Measurements from ENCODE around the gene THAP10. TPM values are rescaled to one million over a fixed set of nuclear protein-coding genes. Genes with fewer than 3 reads are reported as not detected.

The THAP10 gene
- total RNA-seq, 2 donors from 2014 or later, result 0.19 to 0.59 TPM

GRCh38 chr15:70854666-70854976 lies 37.6 kb downstream of the THAP10 start:
- no peaks in the 10 kb centered on the region for H3K36me3 Mint-ChIP-seq
- peak overlapping the region; percentile 80 for H3K4me3 Mint-ChIP-seq
- peaks cover 0 to 5% of the 10 kb centered on the region in 2 donors for H3K4me1 Mint-ChIP-seq (ENCODE audit: low read depth in 2 of 2)
- peak overlapping the region in 1 of 2 donors; percentile 34 for H3K27ac Mint-ChIP-seq
- no peaks in the 10 kb centered on the region for H3K9me3 Mint-ChIP-seq
- peaks cover 44 to 76% of the 10 kb centered on the region in 2 donors for H3K27me3 Mint-ChIP-seq
- DNase-seq (ENCODE audit: low spot score), result no peak
- ATAC-seq, result no peak

- peak; percentile 79 to 80 for ATAC-seq
These were observed 38.1 kb downstream of the THAP10 start, which contains the start of gene LARP6 for GRCh38 chr15:70853973-70854665. TSS of gene LARP6 (minus strand) at chr15:70854157. CDS start at chr15:70854088, 69 bp downstream.

GRCh38 chr15:70853318-70853972 lies 38.8 kb downstream of the THAP10 start:
- ATAC-seq (peak; percentile 53 to 64), DNase-seq (ENCODE audit: low spot score) (no peak)
- Mint-ChIP-seq H3K27me3 (peaks cover 45 to 74% of the 10 kb centered on the region in 2 donors), H3K36me3 (no peaks in the 10 kb centered on the region), H3K4me3 (peak overlapping the region; percentile 57), H3K9me3 (no peaks in the 10 kb centered on the region), H3K4me1 (ENCODE audit: low read depth in 2 of 2) (peaks cover 0 to 5% of the 10 kb centered on the region in 2 donors), H3K27ac (no peak overlapping the region)

More at GRCh38 chr15:70853973-70854665, 38.1 kb downstream of the THAP10 start, which contains the start of gene LARP6:
- DNase-seq (ENCODE audit: low spot score), result no peak
- Mint-ChIP-seq H3K27me3 (peaks cover 45 to 79% of the 10 kb centered on the region in 2 donors), H3K4me1 (ENCODE audit: low read depth in 2 of 2) (peaks cover 0 to 5% of the 10 kb centered on the region in 2 donors), H3K27ac (peak within 1 kb of the TSS in 1 of 2 donors; percentile 34), H3K36me3 (no peaks in the 10 kb centered on the region), H3K9me3 (no peaks in the 10 kb centered on the region), H3K4me3 (peak within 1 kb of the TSS; percentile 80)

- H3K4me1 Mint-ChIP-seq (ENCODE audit: low read depth in 2 of 2), result peaks cover 0 to 5% of the 10 kb centered on the region in 2 donors
- H3K27ac Mint-ChIP-seq, result no peak overlapping the region
- DNase-seq (ENCODE audit: low spot score) (no peak), ATAC-seq (no peak)
- no peaks in the 10 kb centered on the region for H3K9me3 Mint-ChIP-seq
- no peaks in the 10 kb centered on the region for H3K36me3 Mint-ChIP-seq
- peak overlapping the region; percentile 57 for H3K4me3 Mint-ChIP-seq
- H3K27me3 Mint-ChIP-seq, result peaks cover 46 to 76% of the 10 kb centered on the region in 2 donors
These were observed 39.5 kb downstream of the THAP10 start for GRCh38 chr15:70852501-70853317.

GRCh38 chr15:70851889-70852288 lies 40.3 kb downstream of the THAP10 start:
- DNase-seq (ENCODE audit: low spot score), result no peak
- H3K4me1 Mint-ChIP-seq (ENCODE audit: low read depth in 2 of 2), result peaks cover 0 to 5% of the 10 kb centered on the region in 2 donors
- ATAC-seq, result no peak
- no peaks in the 10 kb centered on the region for H3K9me3 Mint-ChIP-seq
- H3K36me3 Mint-ChIP-seq, result no peaks in the 10 kb centered on the region
- H3K27ac Mint-ChIP-seq, result no peak overlapping the region
- peaks cover 45 to 75% of the 10 kb centered on the region in 2 donors for H3K27me3 Mint-ChIP-seq
- H3K4me3 Mint-ChIP-seq, result no peak overlapping the region

GRCh38 chr15:70845602-70846360 lies 46.5 kb downstream of the THAP10 start:
- peaks cover 36 to 46% of the 10 kb centered on the region in 2 donors for H3K27me3 Mint-ChIP-seq
- H3K36me3 Mint-ChIP-seq, result no peaks in the 10 kb centered on the region
- no peaks in the 10 kb centered on the region for H3K9me3 Mint-ChIP-seq
- no peak overlapping the region for H3K27ac Mint-ChIP-seq
- H3K4me3 Mint-ChIP-seq, result no peak overlapping the region
- ATAC-seq, result no peak
- no peak for DNase-seq (ENCODE audit: low spot score)
- H3K4me1 Mint-ChIP-seq (ENCODE audit: low read depth in 2 of 2), result no peaks in the 10 kb centered on the region

GRCh38 chr15:70837476-70837875 lies 54.8 kb downstream of the THAP10 start:
- DNase-seq (ENCODE audit: low spot score), result no peak
- Mint-ChIP-seq H3K9me3 (no peaks in the 10 kb centered on the region), H3K4me1 (ENCODE audit: low read depth in 2 of 2) (no peaks in the 10 kb centered on the region)

GRCh38 chr15:70835841-70836240 lies 56.4 kb downstream of the THAP10 start:
- peaks cover 10 to 14% of the 10 kb centered on the region in 2 donors for H3K27me3 Mint-ChIP-seq
- H3K9me3 Mint-ChIP-seq, result no peaks in the 10 kb centered on the region
- DNase-seq (ENCODE audit: low spot score) (no peak), ATAC-seq (no peak)
- no peaks in the 10 kb centered on the region for H3K36me3 Mint-ChIP-seq
- no peaks in the 10 kb centered on the region for H3K4me1 Mint-ChIP-seq (ENCODE audit: low read depth in 2 of 2)
- no peak overlapping the region for H3K4me3 Mint-ChIP-seq
- no peak overlapping the region for H3K27ac Mint-ChIP-seq

More at GRCh38 chr15:70837476-70837875, 54.8 kb downstream of the THAP10 start:
- no peak for ATAC-seq
- H3K36me3 Mint-ChIP-seq, result no peaks in the 10 kb centered on the region
- H3K27ac Mint-ChIP-seq, result no peak overlapping the region
- H3K27me3 Mint-ChIP-seq, result peaks cover 17 to 18% of the 10 kb centered on the region in 2 donors
- no peak overlapping the region for H3K4me3 Mint-ChIP-seq

GRCh38 chr15:70835415-70835814 lies 56.8 kb downstream of the THAP10 start:
- DNase-seq (ENCODE audit: low spot score), result no peak
- no peak overlapping the region for H3K4me3 Mint-ChIP-seq
- no peaks in the 10 kb centered on the region for H3K9me3 Mint-ChIP-seq
- no peak overlapping the region for H3K27ac Mint-ChIP-seq
- no peaks in the 10 kb centered on the region for H3K36me3 Mint-ChIP-seq
- H3K4me1 Mint-ChIP-seq (ENCODE audit: low read depth in 2 of 2), result no peaks in the 10 kb centered on the region
- peaks cover 10 to 14% of the 10 kb centered on the region in 2 donors for H3K27me3 Mint-ChIP-seq
- ATAC-seq, result no peak

- Mint-ChIP-seq H3K9me3 (no peaks in the 10 kb centered on the region), H3K36me3 (no peaks in the 10 kb centered on the region), H3K27ac (no peak overlapping the region), H3K4me3 (no peak overlapping the region), H3K4me1 (ENCODE audit: low read depth in 2 of 2) (no peaks in the 10 kb centered on the region), H3K27me3 (peaks cover 10 to 14% of the 10 kb centered on the region in 2 donors)
- ATAC-seq (no peak), DNase-seq (ENCODE audit: low spot score) (no peak)
These were observed 57.2 kb downstream of the THAP10 start for GRCh38 chr15:70834999-70835398.

GRCh38 chr15:70833861-70834765 lies 58.1 kb downstream of the THAP10 start:
- Mint-ChIP-seq H3K27ac (no peak overlapping the region), H3K9me3 (no peaks in the 10 kb centered on the region), H3K36me3 (no peaks in the 10 kb centered on the region), H3K27me3 (peaks cover 13 to 20% of the 10 kb centered on the region in 2 donors), H3K4me1 (ENCODE audit: low read depth in 2 of 2) (no peaks in the 10 kb centered on the region), H3K4me3 (no peak overlapping the region)
- ATAC-seq, result no peak
- no peak for DNase-seq (ENCODE audit: low spot score)

GRCh38 chr15:70833422-70833821 lies 58.8 kb downstream of the THAP10 start:
- H3K27me3 Mint-ChIP-seq, result peaks cover 13 to 20% of the 10 kb centered on the region in 2 donors
- no peaks in the 10 kb centered on the region for H3K4me1 Mint-ChIP-seq (ENCODE audit: low read depth in 2 of 2)
- H3K36me3 Mint-ChIP-seq, result no peaks in the 10 kb centered on the region
- no peak overlapping the region for H3K4me3 Mint-ChIP-seq
- ATAC-seq (no peak), DNase-seq (ENCODE audit: low spot score) (no peak)
- no peaks in the 10 kb centered on the region for H3K9me3 Mint-ChIP-seq
- no peak overlapping the region for H3K27ac Mint-ChIP-seq

Data from natural killer cell treated with Interleukin-12 subunit alpha and Interleukin-12 subunit beta and Interleukin-15 and Interleukin-18, amount 100 ng/mL, for 72 hours (primary cell).